H1 (cell line): ENCODE data around the gene ILKAP.

Experiments
- ASH2L ChIP-seq: fragments of 200-600, 300-600 bp; sonication (generic); IDR thresholded peaks from one replicate; pipeline ENCODE4 v1.7.1; 2017; ENCODE audit warnings: low read length
- EGR1 ChIP-seq: IDR thresholded peaks from 2 replicates; pipeline ENCODE4 v1.6.1; 2011; ENCODE audit warnings: low read depth, low read length, borderline replicate concordance
- EP300 ChIP-seq, 2 experiments: IDR thresholded peaks; 1 replicate in 1 of 2; 2 replicates in 1 of 2; pipeline ENCODE4 v1.6.1; 2011 to 2012; ENCODE audit warnings: low read depth in 2 of 2, low read length in 2 of 2, mild to moderate bottlenecking in 2 of 2, borderline replicate concordance in 1 of 2, inconsistent platforms in 1 of 2, moderate library complexity in 1 of 2
- POLR2A ChIP-seq, 2 experiments: IDR thresholded peaks; 1 replicate in 1 of 2; 2 replicates in 1 of 2; pipeline ENCODE4 v1.6.1; 2011; ENCODE audit warnings: low read depth in 2 of 2, low read length in 2 of 2, mild to moderate bottlenecking in 2 of 2; ENCODE audit errors: control extremely low read depth in 1 of 2
- RAD21 ChIP-seq, 2 experiments: IDR thresholded peaks in 1 of 2; conservative IDR thresholded peaks in 1 of 2; 2 replicates each; pipeline ENCODE4 v1.6.1; 2011; ENCODE audit warnings: low read depth in 2 of 2, low read length in 2 of 2, improper control_type of control experiment in 1 of 2, inconsistent platforms in 1 of 2, mild to moderate bottlenecking in 1 of 2, moderate library complexity in 1 of 2
- RFX5 ChIP-seq: IDR thresholded peaks from 2 replicates; pipeline ENCODE4 v1.6.1; 2011; ENCODE audit warnings: low read depth, low read length, improper control_type of control experiment, borderline replicate concordance
- SIN3A ChIP-seq, 2 experiments: IDR thresholded peaks in 1 of 2; conservative IDR thresholded peaks in 1 of 2; 2 replicates each; pipeline ENCODE4 v1.6.1; 2011 to 2012; ENCODE audit warnings: low read length in 2 of 2, improper control_type of control experiment in 1 of 2, low read depth in 1 of 2, mild to moderate bottlenecking in 1 of 2
- YY1 ChIP-seq: IDR thresholded peaks from 2 replicates; pipeline ENCODE4 v1.6.1; 2011; ENCODE audit warnings: low read depth, mild to moderate bottlenecking, low read length
- TF ChIP-seq, protein P1 (sequence below): IDR thresholded peaks from 2 replicates; pipeline ENCODE4 v1.6.1; 2011; ENCODE audit warnings: low read length, improper control_type of control experiment
- TF ChIP-seq, protein P2 (sequence below), 3 experiments: IDR thresholded peaks; 1 replicate in 2 of 3; 2 replicates in 1 of 3; pipeline versions ENCODE4 v1.5.1 to v1.6.1; 2011; ENCODE audit warnings: low read length in 3 of 3, mild to moderate bottlenecking in 3 of 3, inconsistent platforms in 2 of 3, low read depth in 1 of 3, moderate library complexity in 1 of 3; ENCODE audit not compliant: insufficient read depth in 1 of 3; ENCODE audit errors: control extremely low read depth in 1 of 3

DNA sequence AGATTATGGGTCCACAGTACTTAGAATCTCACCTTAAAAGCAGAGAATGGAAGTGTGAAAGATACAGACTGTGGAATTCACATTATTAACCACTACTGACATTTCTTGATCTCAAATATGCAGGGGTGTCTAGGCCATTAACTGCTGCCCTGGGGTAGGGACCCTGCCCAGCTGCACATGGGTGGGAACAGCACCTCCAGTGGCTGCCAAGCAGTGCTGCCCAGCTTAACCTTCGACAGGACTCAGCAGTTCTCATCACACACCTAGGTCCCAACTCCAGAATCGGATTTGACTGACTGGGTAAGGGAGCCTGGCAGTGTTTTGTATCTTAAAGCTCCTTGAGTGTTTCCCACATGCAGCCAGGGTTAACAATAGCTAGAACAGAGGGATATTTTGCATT lies 29.8 kb downstream of the ILKAP start:
- TF ChIP-seq, protein P1, sequence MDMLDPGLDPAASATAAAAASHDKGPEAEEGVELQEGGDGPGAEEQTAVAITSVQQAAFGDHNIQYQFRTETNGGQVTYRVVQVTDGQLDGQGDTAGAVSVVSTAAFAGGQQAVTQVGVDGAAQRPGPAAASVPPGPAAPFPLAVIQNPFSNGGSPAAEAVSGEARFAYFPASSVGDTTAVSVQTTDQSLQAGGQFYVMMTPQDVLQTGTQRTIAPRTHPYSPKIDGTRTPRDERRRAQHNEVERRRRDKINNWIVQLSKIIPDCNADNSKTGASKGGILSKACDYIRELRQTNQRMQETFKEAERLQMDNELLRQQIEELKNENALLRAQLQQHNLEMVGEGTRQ, result no peak
- TF ChIP-seq, protein P2, sequence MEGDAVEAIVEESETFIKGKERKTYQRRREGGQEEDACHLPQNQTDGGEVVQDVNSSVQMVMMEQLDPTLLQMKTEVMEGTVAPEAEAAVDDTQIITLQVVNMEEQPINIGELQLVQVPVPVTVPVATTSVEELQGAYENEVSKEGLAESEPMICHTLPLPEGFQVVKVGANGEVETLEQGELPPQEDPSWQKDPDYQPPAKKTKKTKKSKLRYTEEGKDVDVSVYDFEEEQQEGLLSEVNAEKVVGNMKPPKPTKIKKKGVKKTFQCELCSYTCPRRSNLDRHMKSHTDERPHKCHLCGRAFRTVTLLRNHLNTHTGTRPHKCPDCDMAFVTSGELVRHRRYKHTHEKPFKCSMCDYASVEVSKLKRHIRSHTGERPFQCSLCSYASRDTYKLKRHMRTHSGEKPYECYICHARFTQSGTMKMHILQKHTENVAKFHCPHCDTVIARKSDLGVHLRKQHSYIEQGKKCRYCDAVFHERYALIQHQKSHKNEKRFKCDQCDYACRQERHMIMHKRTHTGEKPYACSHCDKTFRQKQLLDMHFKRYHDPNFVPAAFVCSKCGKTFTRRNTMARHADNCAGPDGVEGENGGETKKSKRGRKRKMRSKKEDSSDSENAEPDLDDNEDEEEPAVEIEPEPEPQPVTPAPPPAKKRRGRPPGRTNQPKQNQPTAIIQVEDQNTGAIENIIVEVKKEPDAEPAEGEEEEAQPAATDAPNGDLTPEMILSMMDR (IDR thresholded peaks at IDR 0.05; ENCODE audit: control extremely low read depth in 1 of 3, insufficient read depth in 1 of 3, low read depth in 1 of 3, low read length in 3 of 3), result peak; percentile 42 to 68 (median 63)
- no peak for TF ChIP-seq SIN3A (conservative IDR thresholded peaks at IDR 0.05 in 1 of 2, IDR thresholded peaks at IDR 0.05 in 1 of 2; ENCODE audit: low read depth in 1 of 2, low read length in 2 of 2)
- no peak for TF ChIP-seq EP300 (IDR thresholded peaks at IDR 0.05; ENCODE audit: borderline replicate concordance in 1 of 2, low read depth in 2 of 2, low read length in 2 of 2)
- TF ChIP-seq EGR1, result no peak
- TF ChIP-seq POLR2A (IDR thresholded peaks at IDR 0.05; ENCODE audit: control extremely low read depth in 1 of 2, low read depth in 2 of 2, low read length in 2 of 2), result no peak
- peak; percentile 14 to 32; a peak in 3 of 4 replicates for TF ChIP-seq RAD21 (IDR thresholded peaks at IDR 0.05 in 1 of 2, conservative IDR thresholded peaks at IDR 0.05 in 1 of 2; ENCODE audit: low read depth in 2 of 2, low read length in 2 of 2)
- no peak for TF ChIP-seq YY1
- no peak for TF ChIP-seq RFX5
- no peak for TF ChIP-seq ASH2L
